GM12801 (cell line): ENCODE results near the gene TRMT61B.

Source experiments
- TF ChIP-seq, protein P1 (sequence below): IDR thresholded peaks from one replicate; pipeline ENCODE4 v1.5.1; 2011; ENCODE audit warnings: control low read depth; ENCODE audit not compliant: insufficient read length; ENCODE audit errors: extremely low read depth

The TRMT61B gene

DNA sequence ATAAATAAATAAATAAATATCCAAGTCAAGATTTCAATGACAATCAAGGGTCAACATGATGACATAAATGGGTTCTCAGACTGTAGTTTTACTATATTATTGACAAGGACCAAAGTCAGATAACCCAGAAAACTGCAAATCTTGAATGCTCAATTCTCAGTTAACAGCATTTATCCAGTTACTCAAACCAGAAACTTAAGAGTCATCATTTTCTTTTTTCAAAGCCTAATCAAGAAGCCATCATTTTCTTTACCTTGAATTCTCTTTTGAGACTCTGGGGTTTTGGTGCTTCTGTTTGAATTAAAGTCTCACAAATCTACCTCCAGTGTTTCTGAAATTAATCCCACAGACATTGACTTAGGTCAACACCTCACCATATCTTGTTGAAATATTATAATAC lies 14.1 kb downstream of the TRMT61B start:
- TF ChIP-seq, protein P1, sequence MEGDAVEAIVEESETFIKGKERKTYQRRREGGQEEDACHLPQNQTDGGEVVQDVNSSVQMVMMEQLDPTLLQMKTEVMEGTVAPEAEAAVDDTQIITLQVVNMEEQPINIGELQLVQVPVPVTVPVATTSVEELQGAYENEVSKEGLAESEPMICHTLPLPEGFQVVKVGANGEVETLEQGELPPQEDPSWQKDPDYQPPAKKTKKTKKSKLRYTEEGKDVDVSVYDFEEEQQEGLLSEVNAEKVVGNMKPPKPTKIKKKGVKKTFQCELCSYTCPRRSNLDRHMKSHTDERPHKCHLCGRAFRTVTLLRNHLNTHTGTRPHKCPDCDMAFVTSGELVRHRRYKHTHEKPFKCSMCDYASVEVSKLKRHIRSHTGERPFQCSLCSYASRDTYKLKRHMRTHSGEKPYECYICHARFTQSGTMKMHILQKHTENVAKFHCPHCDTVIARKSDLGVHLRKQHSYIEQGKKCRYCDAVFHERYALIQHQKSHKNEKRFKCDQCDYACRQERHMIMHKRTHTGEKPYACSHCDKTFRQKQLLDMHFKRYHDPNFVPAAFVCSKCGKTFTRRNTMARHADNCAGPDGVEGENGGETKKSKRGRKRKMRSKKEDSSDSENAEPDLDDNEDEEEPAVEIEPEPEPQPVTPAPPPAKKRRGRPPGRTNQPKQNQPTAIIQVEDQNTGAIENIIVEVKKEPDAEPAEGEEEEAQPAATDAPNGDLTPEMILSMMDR: no peak

DNA sequence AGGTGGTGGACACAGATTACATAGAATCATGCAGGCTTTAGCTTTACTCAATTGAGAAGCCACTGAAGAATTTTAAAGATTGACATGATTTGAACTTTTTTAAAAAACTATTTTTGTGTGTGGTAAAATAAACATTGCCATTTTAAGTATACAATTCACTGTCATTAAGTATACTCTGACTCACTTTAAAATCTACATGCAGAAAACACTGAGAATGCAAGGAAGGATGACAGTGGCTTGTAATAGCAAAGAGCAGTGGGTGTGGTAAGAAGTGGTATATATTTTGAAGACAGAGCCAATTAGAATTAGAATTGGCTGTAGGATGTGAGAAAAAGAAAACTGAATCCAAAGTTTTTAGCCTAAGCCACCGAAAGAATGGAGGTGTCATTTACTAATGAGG lies 14.9 kb downstream of the TRMT61B start:
- TF ChIP-seq, protein P1: no peak

DNA sequence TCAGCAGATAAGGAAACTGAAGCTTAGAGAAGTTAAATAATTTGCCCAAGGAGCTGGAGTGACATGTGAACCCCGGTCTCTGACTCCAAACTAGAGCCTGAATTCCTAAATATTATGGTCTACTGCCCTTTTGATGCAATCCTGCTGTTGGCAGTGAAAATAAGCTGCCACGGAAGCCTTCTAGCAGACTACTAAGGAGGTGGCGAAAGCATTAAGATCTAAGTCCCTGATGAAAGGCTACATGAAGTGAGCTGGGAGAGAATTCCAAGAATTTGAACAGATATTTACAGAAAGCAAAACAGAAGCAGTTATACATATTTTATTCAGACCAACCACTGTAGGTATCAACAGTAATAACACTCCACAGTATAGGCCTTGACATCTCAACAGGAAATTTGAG lies 28.1 kb downstream of the TRMT61B start:
- TF ChIP-seq, protein P1: no peak

DNA sequence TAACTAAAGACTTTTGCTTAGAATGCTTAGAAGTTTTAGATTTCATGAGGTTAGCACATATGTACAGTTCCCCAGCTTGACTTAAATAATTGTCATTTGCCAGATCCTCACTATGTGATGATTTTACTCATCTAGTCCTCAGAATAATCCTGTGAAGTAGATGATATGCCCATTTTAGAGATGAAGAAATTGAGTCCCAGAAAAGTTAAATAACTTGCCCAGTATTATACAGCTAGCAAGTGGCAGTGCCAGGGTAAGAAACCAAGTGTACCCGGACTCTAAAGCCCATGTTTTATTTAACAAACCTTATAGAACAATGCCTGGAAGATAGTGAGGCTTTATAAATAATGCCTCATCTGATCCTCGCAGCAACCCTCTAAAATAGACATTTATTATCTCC lies 31.1 kb downstream of the TRMT61B start:
- TF ChIP-seq, protein P1: no peak

DNA sequence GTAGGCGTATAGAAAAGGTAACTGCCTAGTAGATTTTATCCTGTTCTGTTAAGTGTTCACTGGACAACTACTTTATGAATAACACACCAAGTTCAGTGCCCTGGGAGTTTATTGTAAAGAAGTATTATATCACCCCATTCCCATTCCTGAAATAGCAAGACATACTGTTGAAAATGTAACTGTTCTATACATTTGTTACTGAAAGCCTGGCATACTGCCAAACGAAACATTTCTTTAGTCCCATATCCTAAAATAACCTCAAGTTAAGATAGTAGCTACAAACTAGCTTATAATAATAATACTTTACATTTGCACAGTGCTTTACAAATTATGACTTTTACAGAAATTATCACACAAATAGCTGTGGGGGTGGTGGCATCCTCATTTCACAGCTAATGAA lies 34.3 kb downstream of the TRMT61B start:
- TF ChIP-seq, protein P1: no peak

DNA sequence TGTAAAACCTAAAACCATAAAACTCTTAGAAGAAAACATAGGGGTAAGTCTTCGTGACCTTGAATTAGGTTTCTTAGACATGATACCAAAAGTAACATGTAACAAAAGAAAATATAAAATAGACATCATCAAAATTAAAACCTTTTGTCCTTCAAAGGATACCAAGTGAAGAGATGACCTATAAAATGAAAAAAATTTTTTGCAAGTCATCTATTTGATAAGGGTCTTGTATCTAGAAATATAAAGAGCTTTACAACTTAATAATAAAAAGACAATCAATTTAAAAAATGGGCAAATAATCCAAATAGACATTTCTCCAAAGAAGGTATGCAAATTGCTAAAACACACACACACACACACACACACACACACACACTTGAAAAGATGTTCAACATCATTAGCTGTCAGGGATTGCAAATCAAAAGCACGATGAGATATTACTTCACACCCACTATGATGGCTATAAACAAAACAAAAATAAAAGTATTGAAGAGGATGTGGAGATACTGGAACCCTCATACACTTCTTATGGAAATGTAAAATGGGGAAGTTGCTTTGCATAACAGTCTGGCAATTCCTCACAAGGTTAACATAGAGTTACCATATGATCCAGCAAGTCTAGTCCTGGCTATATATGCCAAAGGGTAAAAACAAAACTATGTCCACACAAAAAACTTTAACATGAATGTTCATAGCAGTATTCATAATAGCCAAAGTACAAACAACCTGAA lies 36.2 kb downstream of the TRMT61B start:
- TF ChIP-seq, protein P1: no peak

DNA sequence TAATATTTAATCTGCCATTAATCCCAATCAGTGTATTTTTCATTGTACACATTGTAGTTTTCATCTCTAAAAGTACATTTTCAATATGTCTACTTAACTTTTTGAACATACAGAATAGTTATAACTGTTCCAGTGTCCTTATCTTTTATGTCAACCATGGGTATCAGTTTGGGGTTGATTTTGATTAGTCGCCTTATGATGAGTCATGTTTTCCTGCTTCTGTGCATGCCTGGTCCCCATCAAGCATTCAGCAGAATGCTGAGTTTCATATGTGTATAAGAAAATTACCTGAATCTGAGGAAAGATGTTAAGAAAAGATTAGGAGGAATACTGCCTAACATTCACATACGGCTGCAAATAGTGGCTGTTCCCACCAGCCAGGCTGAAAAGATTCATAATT lies 41.7 kb downstream of the TRMT61B start:
- TF ChIP-seq, protein P1: no peak
